IPS-20b (cell line): ENCODE results near the gene GPATCH2.
"Not testable (repeated sequence)": the region's sequence is repeated elsewhere in the genome, so short reads cannot be mapped to it uniquely, and the experiment has no call there.

ENCODE experiments used
- H3K27ac ChIP-seq: one replicate; pipeline ENCODE4 v1.5.1; 2013; ENCODE audit warnings: low read length
- H3K27me3 ChIP-seq: 2 replicates; pipeline ENCODE4 v1.6.1; 2013; ENCODE audit warnings: mild to moderate bottlenecking, low read length, inconsistent platforms; ENCODE audit not compliant: insufficient read depth
- H3K36me3 ChIP-seq: 2 replicates; pipeline ENCODE4 v1.6.1; 2013; ENCODE audit warnings: low read depth, mild to moderate bottlenecking, inconsistent platforms, low read length, moderate library complexity; ENCODE audit not compliant: insufficient read depth
- H3K4me1 ChIP-seq: 2 replicates; pipeline ENCODE4 v1.6.1; 2013; ENCODE audit warnings: mild to moderate bottlenecking, control low read depth, inconsistent platforms, low read length, moderate library complexity; ENCODE audit not compliant: insufficient read depth
- H3K4me3 ChIP-seq: 2 replicates; pipeline ENCODE4 v1.5.1; 2013; ENCODE audit warnings: mild to moderate bottlenecking, low read length, inconsistent platforms
- H3K9ac ChIP-seq: 2 replicates; pipeline ENCODE4 v1.6.1; 2013; ENCODE audit warnings: low read depth, mild to moderate bottlenecking, inconsistent platforms, low read length, moderate library complexity
- H3K9me3 ChIP-seq: 2 replicates; pipeline ENCODE4 v1.6.1; 2013; ENCODE audit warnings: mild to moderate bottlenecking, low read depth, low read length, inconsistent platforms; ENCODE audit not compliant: insufficient read depth

The GPATCH2 gene

GRCh38 chr1:217388522-217389065, 242.3 kb downstream of the GPATCH2 start:
- Histone ChIP-seq H3K36me3 (no peaks in the 10 kb centered on the region), H3K9ac (no peak overlapping the region), H3K9me3 (no peaks in the 10 kb centered on the region), H3K27me3 (peaks cover 3% of the 10 kb centered on the region), H3K4me1 (no peaks in the 10 kb centered on the region), H3K4me3 (no peak overlapping the region), H3K27ac (no peak overlapping the region)

- H3K36me3 ChIP-seq, H3K9ac ChIP-seq, H3K4me1 ChIP-seq, H3K27ac ChIP-seq, H3K4me3 ChIP-seq: not testable (repeated sequence)
- H3K9me3 ChIP-seq, result peaks cover 12% of the 10 kb centered on the region
- peaks cover 51% of the 10 kb centered on the region for H3K27me3 ChIP-seq
Observed at GRCh38 chr1:217381773-217382172, 249.1 kb downstream of the GPATCH2 start.

DNA sequence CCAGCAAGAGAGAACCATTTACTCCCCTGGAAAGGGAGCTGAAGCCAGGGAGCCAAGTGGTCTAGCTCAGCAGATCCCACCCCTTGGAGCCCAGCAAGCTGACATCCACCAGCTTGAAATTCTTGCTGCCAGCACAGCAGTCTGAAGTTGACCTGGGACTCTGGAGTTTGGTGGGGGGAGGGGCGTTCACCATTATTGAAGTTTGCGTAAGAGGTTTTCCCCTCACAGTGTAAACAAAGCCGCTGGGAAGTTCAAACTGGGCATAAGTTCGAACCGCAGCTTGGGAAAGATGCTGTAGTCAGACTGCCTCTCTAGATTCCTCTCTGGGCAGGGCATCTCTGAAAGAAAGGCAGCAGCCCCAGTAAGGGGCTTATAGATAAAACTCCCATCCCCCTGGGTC, 251.1 kb downstream of the GPATCH2 start:
- H3K4me1 ChIP-seq, H3K27ac ChIP-seq, H3K36me3 ChIP-seq, H3K4me3 ChIP-seq, H3K9ac ChIP-seq: not testable (repeated sequence)
- peaks cover 12% of the 10 kb centered on the region for H3K9me3 ChIP-seq
- H3K27me3 ChIP-seq, result peaks cover 51% of the 10 kb centered on the region

DNA sequence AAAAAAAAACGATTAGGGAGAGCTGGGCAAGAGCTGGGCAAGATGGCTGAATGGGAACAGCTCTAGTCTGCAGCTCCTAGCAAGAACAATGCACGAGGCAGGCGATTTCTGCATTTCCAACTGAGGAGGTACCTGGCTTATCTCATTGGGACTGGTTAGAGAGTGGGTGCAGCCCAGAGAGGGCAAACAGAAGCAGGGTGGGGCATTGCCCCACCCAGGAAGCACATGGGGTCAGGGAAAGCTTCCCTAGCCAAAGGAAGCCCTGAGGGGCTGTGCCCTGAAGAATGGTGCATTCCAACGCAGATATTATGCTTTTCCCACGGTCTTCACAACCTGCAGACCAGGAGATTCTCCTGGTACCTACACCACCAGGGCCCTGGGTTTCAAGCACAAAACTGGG, 251.6 kb downstream of the GPATCH2 start:
- Histone ChIP-seq H3K4me3 (no peak overlapping the region), H3K4me1 (peaks cover 6% of the 10 kb centered on the region), H3K27me3 (peaks cover 51% of the 10 kb centered on the region), H3K9ac (no peak overlapping the region), H3K36me3 (no peaks in the 10 kb centered on the region), H3K27ac (no peak overlapping the region), H3K9me3 (peaks cover 12% of the 10 kb centered on the region)
